ENCODE results near the gene ZNF692. TPM values are rescaled to one million over a fixed set of nuclear protein-coding genes. Genes with fewer than 3 reads are reported as not detected.
"Not testable (repeated sequence)": the region's sequence is repeated elsewhere in the genome, so short reads cannot be mapped to it uniquely, and the experiment has no call there.

ZNF692 gene
- total RNA-seq, 1 experiment from 2014 or later: 15.0 TPM

- DNase-seq (ENCODE audit: low spot score): no peak
Observed at GRCh38 chr1:248810000-248810726, 48.7 kb downstream of the ZNF692 start.

DNA sequence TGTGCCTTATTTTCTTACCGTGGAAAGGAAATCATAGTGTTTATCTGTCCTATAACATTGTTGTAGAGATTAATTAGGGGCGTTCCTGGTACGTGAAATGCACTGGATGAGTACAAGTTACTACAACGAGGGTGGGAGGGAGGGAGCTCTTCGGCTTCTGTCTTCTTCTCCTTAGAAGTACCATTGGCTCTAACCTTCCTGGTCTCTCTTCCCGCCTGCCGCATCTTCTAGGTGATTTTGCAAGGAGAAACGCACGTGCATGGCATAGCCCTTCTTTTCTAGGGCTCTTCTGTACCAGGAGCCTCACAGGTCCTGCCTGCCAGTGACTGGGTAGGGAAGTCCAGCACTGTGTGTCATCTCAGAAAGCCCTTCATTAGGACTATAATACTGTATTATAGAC, 50.0 kb downstream of the ZNF692 start:
- DNase-seq (ENCODE audit: low spot score): no peak

GRCh38 chr1:248807067-248807737, 51.7 kb downstream of the ZNF692 start:
- no peak for DNase-seq (ENCODE audit: low spot score)

GRCh38 chr1:248805876-248806275, 53.0 kb downstream of the ZNF692 start:
- DNase-seq (ENCODE audit: low spot score): no peak

- no peak for DNase-seq (ENCODE audit: low spot score)
Observed at GRCh38 chr1:248804771-248805681, 53.9 kb downstream of the ZNF692 start.

DNA sequence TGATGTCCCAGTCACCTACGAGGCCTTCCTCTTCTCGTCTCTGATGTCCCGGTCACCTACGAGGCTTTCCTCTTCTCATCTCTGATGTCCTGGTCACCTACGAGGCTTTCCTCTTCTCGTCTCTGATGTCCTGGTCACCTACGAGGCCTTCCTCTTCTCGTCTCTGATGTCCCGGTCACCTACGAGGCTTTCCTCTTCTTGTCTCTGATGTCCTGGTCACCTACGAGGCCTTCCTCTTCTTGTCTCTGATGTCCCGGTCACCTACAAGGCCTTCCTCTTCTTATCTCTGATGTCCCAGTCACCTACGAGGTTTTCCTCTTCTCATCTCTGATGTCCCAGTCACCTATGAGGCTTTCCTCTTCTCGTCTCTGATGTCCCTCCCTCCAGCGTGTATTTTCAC, 55.4 kb downstream of the ZNF692 start:
- DNase-seq (ENCODE audit: low spot score): not testable (repeated sequence)

DNA sequence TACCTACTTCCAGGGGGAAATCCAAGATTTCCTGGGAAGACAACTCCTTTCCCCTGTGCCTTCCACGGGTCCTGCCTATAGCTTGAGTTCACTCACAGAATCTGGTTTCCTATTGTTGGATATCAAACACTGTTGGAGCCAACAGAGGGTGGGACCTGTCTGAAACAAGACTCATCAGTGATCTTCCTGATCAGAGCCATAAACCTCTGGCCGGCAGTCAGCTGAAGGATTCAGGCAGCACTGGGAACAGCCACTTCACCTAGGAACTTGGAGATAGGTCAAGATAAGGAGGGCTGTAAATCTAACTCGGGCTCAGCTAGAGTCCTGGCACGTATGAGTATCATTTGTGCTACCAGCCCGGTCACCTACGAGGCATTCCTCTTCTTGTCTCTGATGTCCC, 56.4 kb downstream of the ZNF692 start:
- no peak for DNase-seq (ENCODE audit: low spot score)

GRCh38 chr1:248800459-248800858, 58.4 kb downstream of the ZNF692 start:
- no peak for DNase-seq (ENCODE audit: low spot score)

Other genes with a start within 250 kb of the ZNF692 start
- gene OR2T11, start 224.0 kb downstream of the ZNF692 start, total RNA-seq (2014; rRNA removed; shearing (Covaris generic)): not detected in 2 replicates
- gene OR2T35, start 213.8 kb downstream of the ZNF692 start, total RNA-seq (2014; rRNA removed; shearing (Covaris generic)): not detected in 2 replicates
- not detected in 2 replicates for gene OR2T27, start 203.6 kb downstream of the ZNF692 start, total RNA-seq (2014; rRNA removed; shearing (Covaris generic))
- not detected in 2 replicates for gene OR14I1, start 156.3 kb downstream of the ZNF692 start, total RNA-seq (2014; rRNA removed; shearing (Covaris generic))
- 0.46 and 1.4 TPM in 2 replicates for gene LYPD8, start 103.3 kb downstream of the ZNF692 start, total RNA-seq (2014; rRNA removed; shearing (Covaris generic))
- 41.0 and 47.1 TPM in 2 replicates for gene SH3BP5L, start 33.2 kb downstream of the ZNF692 start, total RNA-seq (2014; rRNA removed; shearing (Covaris generic))
- 27.4 and 28.3 TPM in 2 replicates for gene ZNF672, start 20.9 kb downstream of the ZNF692 start, total RNA-seq (2014; rRNA removed; shearing (Covaris generic))
- gene PGBD2, start 47.1 kb upstream of the ZNF692 start, total RNA-seq (2014; rRNA removed; shearing (Covaris generic)): 8.0 and 8.6 TPM in 2 replicates